Measurements from ENCODE around the gene NASP.
A peak's percentile ranks its signal among the peaks of the same experiment; 100 is the strongest.
"Not testable (repeated sequence)": the region's sequence is repeated elsewhere in the genome, so short reads cannot be mapped to it uniquely, and the experiment has no call there.

Gene NASP

GRCh38 chr1:45570631-45571030, 13.2 kb upstream of the NASP start:
- DNase-seq (ENCODE audit: low read depth) = no peak

DNA sequence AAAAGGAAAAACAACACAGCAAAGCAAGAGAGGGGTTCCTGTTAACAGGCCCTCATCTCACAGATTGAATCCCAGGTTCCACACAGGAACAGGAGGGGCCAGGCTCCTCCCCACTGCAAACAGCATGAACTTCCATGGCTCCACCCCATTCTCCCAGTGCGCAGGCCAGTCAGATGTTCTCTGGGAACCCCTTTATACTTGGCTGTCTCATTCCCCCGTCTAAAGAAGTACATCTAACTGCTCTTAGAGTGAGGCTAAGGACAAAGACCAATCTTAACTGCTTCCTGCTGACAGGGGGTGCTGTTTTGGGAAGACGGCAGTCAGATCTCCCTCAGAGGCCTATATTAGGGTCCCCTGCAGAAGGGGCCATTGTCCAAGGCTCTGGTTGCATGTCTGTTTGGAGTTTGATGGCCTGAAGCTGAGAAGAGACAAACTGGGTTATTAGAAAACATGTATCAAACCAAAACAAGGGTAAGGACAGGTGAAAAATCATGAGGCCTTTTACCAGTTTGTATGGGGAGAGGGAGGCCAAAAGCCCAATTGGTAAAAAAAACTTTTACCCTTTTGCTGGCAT, 10.5 kb upstream of the NASP start:
- DNase-seq (ENCODE audit: low read depth) = peak; percentile 32

DNA sequence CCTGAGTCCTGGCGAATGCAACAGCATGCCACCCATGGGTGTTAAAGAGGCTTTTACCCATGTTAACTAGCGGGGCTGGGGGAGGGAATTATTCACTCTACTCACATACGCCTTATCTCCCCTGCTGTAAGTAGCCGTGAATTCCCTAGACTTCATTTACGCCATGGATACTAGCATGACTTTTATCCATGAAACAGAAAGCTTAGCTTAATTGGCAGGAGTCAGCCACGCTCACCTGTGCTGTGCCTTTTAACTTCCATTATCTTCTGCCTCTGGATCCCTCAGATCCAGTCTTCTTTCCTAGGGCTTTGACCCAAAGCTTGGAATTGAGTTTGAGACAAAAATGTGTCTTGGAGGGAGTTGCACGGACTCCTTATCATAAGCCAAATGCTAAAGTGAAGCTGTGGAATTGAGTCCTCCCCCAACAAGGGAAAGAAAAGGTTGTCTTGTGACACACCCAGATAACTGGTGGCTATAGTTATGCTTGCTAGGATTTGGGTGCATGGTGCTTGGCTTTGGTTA, 9.7 kb upstream of the NASP start:
- DNase-seq (ENCODE audit: low read depth) = no peak

GRCh38 chr1:45583264-45583665, 576 bp upstream of the NASP start:
- peak; percentile 96 for DNase-seq (ENCODE audit: low read depth)

- peak; percentile 83 for DNase-seq (ENCODE audit: low read depth)
Measured at GRCh38 chr1:45584351-45585109, 689 bp downstream of the NASP start.

DNA sequence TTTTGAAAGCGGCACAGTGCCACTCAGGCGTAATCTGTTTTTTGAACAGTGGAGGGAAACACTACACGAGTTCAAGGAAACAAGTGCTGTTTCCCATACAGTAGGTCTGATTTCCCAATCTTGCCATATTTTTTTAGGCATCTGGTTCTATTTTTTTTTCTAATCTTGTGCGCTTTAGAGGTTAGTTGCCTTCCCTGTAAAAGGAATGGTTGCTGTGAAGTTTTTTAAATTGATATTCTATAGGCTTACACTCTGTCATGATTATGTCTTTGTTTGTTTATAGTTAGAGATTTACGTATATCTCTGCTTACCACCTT, 1.2 kb downstream of the NASP start:
- DNase-seq (ENCODE audit: low read depth) = no peak

DNA sequence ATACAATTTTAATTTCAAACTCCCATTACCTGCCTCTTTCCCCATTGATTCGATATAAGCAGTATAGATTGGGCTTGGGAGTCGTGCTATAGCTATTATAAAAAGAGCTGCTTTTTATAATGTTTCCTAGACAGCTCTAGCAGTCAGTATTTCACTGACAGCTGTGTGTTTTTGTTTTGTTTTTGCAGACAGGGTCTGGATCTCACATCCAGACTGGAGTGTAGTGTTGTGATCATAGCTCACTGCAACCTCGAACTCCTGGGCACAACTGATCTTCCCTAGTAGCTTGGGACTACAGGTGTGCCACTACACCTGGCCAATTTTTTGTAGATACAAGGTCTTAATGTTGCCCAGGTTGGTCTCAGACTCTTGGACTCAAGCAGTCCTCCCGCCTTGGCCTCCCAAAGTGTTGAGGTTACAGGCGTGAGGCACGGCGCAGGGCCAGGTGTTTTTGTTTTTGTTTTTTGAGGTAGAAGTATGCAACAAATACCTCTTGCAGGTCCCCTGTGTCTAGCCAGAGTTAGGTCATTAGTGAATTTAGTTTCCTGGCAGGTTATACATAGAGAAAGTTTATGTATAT, 1.7 kb downstream of the NASP start:
- no peak for DNase-seq (ENCODE audit: low read depth)

- no peak for DNase-seq (ENCODE audit: low read depth)
Measured at GRCh38 chr1:45586769-45587168, 2.9 kb downstream of the NASP start.

DNA sequence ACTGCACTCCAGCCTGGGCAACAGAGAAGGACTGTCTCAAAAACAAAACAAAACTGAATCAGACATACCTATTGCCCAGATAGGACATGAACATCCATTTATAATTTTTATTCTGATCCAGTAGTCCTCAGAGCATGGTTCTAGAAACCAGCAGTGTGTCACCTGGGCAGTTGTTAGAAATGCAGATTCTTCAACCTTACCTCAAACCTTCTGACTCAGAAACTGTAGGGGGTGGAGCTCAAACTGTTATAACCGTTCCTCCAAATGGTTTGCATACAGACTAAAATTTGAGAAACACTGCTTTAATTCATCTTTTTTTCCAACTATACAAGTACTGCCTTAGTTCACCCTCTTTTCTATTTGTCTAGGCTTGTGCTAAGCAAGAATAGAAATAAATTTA, 6.0 kb downstream of the NASP start:
- no peak for DNase-seq (ENCODE audit: low read depth)

DNA sequence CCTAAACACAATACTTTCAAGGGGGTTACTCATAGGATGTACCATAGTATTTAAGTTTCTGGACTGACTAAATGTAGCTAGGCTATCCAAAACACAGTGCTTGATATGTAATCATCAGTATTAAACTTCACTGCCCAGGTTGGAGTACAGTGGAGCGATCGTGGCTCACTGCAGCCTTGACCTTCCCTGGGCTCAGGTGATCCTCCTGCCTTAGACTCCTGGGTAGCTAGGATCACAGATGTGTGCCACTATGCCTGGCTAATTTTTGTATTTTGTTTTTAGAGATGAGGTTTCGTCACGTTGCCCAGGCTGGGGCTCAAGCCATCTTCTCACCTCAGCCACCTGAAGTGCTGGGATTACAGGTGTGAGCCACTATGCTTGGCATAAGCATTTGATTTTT, 10.6 kb downstream of the NASP start:
- no peak for DNase-seq (ENCODE audit: low read depth)

DNA sequence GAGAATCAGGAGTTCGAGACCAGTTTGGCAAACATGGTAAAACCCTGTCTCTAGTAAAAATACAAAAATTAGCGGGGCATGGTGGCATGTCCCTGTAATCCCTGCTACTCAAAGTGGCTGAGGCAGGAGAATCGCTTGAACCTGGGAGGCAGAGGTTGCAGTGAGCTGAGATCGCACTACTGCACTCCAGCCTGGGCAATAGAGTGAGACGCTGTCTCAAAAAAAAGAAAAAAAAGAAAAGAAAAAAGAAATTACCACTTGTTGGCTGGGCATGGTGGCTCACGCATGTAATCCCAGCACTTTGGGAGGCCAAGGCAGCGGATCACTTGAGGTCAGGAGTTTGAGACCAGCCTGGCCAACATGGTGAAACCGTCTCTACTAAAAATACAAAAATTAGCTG, 12.9 kb downstream of the NASP start:
- DNase-seq (ENCODE audit: low read depth) = not testable (repeated sequence)

- no peak for DNase-seq (ENCODE audit: low read depth)
Measured at GRCh38 chr1:45604239-45604638, 20.4 kb downstream of the NASP start.

- DNase-seq (ENCODE audit: low read depth) = no peak
Measured at GRCh38 chr1:45607404-45608074, 23.7 kb downstream of the NASP start.

- no peak for DNase-seq (ENCODE audit: low read depth)
Measured at GRCh38 chr1:45608175-45609156, 24.6 kb downstream of the NASP start.

DNA sequence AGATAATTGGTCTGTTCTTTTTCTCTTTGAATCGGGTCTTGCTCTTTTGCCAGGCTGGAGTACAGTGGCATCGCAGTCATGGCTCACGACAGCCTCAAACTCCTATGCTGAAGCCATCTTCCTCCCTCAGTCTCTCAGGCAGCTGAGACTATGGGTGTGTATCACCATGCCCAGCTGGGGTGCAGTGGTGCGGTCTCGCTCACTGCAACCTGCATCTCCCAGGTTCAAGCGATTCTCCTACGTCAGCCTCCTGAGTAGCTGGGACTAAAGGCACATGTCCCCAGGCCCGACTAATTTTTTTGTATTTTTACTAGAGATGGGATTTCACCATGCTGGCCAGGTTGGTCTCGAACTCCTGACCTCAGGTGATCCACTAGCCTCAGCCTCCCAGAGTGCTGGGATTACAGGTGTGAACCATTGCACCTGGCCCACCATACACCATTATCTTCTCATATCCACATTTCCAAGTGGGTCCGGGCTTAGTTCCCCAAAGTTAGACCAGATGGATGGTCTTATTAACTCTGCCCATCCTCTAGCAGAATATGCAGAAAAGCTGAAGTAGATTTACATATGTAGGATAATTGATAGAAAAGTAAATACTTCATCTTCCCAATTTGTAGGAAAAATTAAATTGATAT, 26.9 kb downstream of the NASP start:
- DNase-seq (ENCODE audit: low read depth) = no peak

GRCh38 chr1:45612941-45613579, 29.2 kb downstream of the NASP start:
- DNase-seq (ENCODE audit: low read depth) = no peak

- DNase-seq (ENCODE audit: low read depth) = no peak
Measured at GRCh38 chr1:45615885-45616284, 32.0 kb downstream of the NASP start.

DNA sequence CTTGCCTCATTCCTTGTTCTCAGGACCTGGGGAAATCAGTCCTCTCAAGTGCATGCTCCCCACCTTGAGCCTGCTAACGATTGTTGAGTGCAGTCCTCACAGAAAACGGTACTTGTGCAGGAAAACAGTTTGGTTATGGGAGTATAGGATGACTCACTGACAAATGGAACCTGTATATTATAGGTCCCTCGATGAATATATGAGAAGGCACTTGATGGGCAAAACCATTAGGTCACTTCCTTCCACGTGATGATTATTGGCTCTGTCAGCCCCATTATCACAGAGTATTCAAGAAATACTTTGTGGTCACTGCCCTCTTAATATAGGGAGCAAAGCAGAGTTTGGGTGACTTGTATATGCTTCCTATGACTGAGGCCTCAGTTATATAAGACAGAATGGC, 33.8 kb downstream of the NASP start:
- DNase-seq (ENCODE audit: low read depth) = peak; percentile 21

GRCh38 chr1:45619149-45619921, 35.5 kb downstream of the NASP start:
- no peak for DNase-seq (ENCODE audit: low read depth)
